Right renal cortex interstitium (tissue), 3 donors: Measurements from ENCODE around the gene HBG2. TPM values are rescaled to one million over a fixed set of nuclear protein-coding genes. Genes with fewer than 3 reads are reported as not detected.
A peak's percentile ranks its signal among the peaks of the same experiment; 100 is the strongest.

Source experiments
- DNase-seq, 3 donors: peaks; one replicate each; pipeline ENCODE4 v3.0.0-alpha.2; 2013; ENCODE audit warnings: low read depth in 3 of 3, low spot score in 2 of 3
- polyA plus RNA-seq, 3 donors: library from polyadenylated mRNA; unstranded; fragments of 120-200 nt; gene quantifications; one replicate each; pipeline ENCODE4 v1.2.1, GENCODE V29; 2013; ENCODE audit not compliant: insufficient read length in 3 of 3

HBG2 gene
- polyA plus RNA-seq, 3 donors = 2,105 to 2,538 (median 2,461) TPM

GRCh38 chr11:5232821-5233220, 21.8 kb downstream of the HBG2 start:
- DNase-seq = no peak

- DNase-seq = no peak
These were observed 22.4 kb downstream of the HBG2 start for GRCh38 chr11:5232176-5232575.

- DNase-seq = no peak
These were observed 23.5 kb downstream of the HBG2 start for GRCh38 chr11:5231111-5231510.

- DNase-seq = no peak
These were observed 24.3 kb downstream of the HBG2 start for GRCh38 chr11:5230266-5230665.

- no peak for DNase-seq
These were observed 24.8 kb downstream of the HBG2 start for GRCh38 chr11:5229796-5230195.

GRCh38 chr11:5229356-5229755, 25.2 kb downstream of the HBG2 start:
- no peak for DNase-seq

GRCh38 chr11:5228124-5228523, 26.5 kb downstream of the HBG2 start:
- no peak for DNase-seq

GRCh38 chr11:5227681-5228080, 26.9 kb downstream of the HBG2 start:
- no peak for DNase-seq

GRCh38 chr11:5226732-5227310, 27.8 kb downstream of the HBG2 start, which contains the start of gene HBB:
HBB (minus strand) TSS chr11:5227071; CDS start chr11:5227021, 50 bp downstream.
- no peak for DNase-seq

- DNase-seq = no peak
These were observed 29.1 kb downstream of the HBG2 start for GRCh38 chr11:5225480-5225871.

GRCh38 chr11:5224538-5225479, 29.8 kb downstream of the HBG2 start:
- no peak for DNase-seq

- no peak for DNase-seq
These were observed 30.9 kb downstream of the HBG2 start for GRCh38 chr11:5223686-5224085.

- DNase-seq = no peak
These were observed 31.4 kb downstream of the HBG2 start for GRCh38 chr11:5223146-5223545.

- no peak for DNase-seq
These were observed 44.1 kb downstream of the HBG2 start for GRCh38 chr11:5210376-5210885.

GRCh38 chr11:5204787-5205186, 49.8 kb downstream of the HBG2 start:
- DNase-seq = peak; percentile 2 to 12 (median 5)

- DNase-seq = no peak
These were observed 51.2 kb downstream of the HBG2 start for GRCh38 chr11:5203366-5203765.

Other genes with a start within 250 kb of the HBG2 start
- not detected for gene OR52J3, start 208.3 kb downstream of the HBG2 start, polyA plus RNA-seq
- not detected for gene OR52E2, start 195.2 kb downstream of the HBG2 start, polyA plus RNA-seq
- gene OR52E1, start 185.2 kb downstream of the HBG2 start, polyA plus RNA-seq = not detected
- gene OR52A5, start 116.4 kb downstream of the HBG2 start, polyA plus RNA-seq = not detected
- under 1 TPM in 1 of 3 donors, not detected in 2; 0.03 TPM for gene OR52A1, start 100.0 kb downstream of the HBG2 start, polyA plus RNA-seq
- not detected for gene OR51V1, start 54.1 kb downstream of the HBG2 start, polyA plus RNA-seq
- gene HBB, start 27.7 kb downstream of the HBG2 start, polyA plus RNA-seq = 100 to 1,000 TPM; 146 to 221 (median 152) TPM
- 1 to 10 TPM; 1.9 to 2.2 (median 2.1) TPM for gene HBD, start 20.3 kb downstream of the HBG2 start, polyA plus RNA-seq
- gene HBG1, start 4.9 kb downstream of the HBG2 start, polyA plus RNA-seq = 1 to 10 TPM; 3.5 to 6.3 (median 5.8) TPM
- 10 to 100 TPM in 1 of 3 donors, 1 to 10 TPM in 2; 7.4 to 13.8 (median 8.1) TPM for gene HBE1, start 15.2 kb upstream of the HBG2 start, polyA plus RNA-seq
- under 1 TPM in 1 of 3 donors, not detected in 2; 0.22 TPM for gene OR51B4, start 47.2 kb upstream of the HBG2 start, polyA plus RNA-seq
- gene OR51B2, start 69.5 kb upstream of the HBG2 start, polyA plus RNA-seq = not detected
- under 1 TPM; 0.14 to 0.49 (median 0.14) TPM for gene OR51B5, start 88.7 kb upstream of the HBG2 start, polyA plus RNA-seq
- gene OR51B6, start 96.7 kb upstream of the HBG2 start, polyA plus RNA-seq = not detected
- not detected for gene OR51M1, start 129.0 kb upstream of the HBG2 start, polyA plus RNA-seq
- gene OR51Q1, start 167.3 kb upstream of the HBG2 start, polyA plus RNA-seq = not detected
- not detected for gene OR51I1, start 186.7 kb upstream of the HBG2 start, polyA plus RNA-seq
- not detected for gene OR51I2, start 194.5 kb upstream of the HBG2 start, polyA plus RNA-seq
- gene OR52D1, start 233.9 kb upstream of the HBG2 start, polyA plus RNA-seq = not detected